ENCODE data around the gene DENND1A. TPM values are rescaled to one million over a fixed set of nuclear protein-coding genes. Genes with fewer than 3 reads are reported as not detected.

Gene DENND1A
- total and polyA plus RNA-seq, 2 of the 13 experiments (the other 11 are each of a cell fraction or from before 2014, with no cell fraction given): 14.8 to 30.1 TPM

DNA sequence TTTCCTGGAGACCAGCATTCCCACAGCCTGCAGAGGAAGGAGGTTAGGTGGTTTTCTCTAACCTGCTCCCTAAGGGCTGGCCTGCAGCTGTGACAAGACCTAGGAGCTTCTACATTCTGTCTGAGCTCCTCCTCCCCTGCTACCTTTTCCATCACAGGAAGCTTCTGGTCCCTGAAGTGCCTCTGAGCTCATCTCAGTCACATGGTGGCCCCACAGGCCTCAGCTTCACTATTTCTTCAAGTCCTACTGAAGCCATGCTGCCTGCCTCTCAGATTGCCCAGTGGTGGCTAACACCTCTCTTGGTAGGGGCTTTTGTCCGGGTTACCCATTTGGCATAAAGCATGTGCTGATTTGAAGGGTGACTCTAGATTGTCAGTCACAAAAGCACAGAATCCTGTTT is 314.5 kb downstream of the DENND1A start (continued):
- TF ChIP-seq, protein P1, sequence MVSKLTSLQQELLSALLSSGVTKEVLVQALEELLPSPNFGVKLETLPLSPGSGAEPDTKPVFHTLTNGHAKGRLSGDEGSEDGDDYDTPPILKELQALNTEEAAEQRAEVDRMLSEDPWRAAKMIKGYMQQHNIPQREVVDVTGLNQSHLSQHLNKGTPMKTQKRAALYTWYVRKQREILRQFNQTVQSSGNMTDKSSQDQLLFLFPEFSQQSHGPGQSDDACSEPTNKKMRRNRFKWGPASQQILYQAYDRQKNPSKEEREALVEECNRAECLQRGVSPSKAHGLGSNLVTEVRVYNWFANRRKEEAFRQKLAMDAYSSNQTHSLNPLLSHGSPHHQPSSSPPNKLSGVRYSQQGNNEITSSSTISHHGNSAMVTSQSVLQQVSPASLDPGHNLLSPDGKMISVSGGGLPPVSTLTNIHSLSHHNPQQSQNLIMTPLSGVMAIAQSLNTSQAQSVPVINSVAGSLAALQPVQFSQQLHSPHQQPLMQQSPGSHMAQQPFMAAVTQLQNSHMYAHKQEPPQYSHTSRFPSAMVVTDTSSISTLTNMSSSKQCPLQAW (CRISPR knock-in tag; IDR thresholded peaks at IDR 0.05): no peak
- TF ChIP-seq ZFY (CRISPR knock-in tag; IDR thresholded peaks at IDR 0.05) (no peak), CCAR2 (optimal IDR thresholded peaks at IDR 0.05; ENCODE audit: low read depth, low read length) (no peak), NFIC (IDR thresholded peaks at IDR 0.05; ENCODE audit: low read length) (no peak)

DNA sequence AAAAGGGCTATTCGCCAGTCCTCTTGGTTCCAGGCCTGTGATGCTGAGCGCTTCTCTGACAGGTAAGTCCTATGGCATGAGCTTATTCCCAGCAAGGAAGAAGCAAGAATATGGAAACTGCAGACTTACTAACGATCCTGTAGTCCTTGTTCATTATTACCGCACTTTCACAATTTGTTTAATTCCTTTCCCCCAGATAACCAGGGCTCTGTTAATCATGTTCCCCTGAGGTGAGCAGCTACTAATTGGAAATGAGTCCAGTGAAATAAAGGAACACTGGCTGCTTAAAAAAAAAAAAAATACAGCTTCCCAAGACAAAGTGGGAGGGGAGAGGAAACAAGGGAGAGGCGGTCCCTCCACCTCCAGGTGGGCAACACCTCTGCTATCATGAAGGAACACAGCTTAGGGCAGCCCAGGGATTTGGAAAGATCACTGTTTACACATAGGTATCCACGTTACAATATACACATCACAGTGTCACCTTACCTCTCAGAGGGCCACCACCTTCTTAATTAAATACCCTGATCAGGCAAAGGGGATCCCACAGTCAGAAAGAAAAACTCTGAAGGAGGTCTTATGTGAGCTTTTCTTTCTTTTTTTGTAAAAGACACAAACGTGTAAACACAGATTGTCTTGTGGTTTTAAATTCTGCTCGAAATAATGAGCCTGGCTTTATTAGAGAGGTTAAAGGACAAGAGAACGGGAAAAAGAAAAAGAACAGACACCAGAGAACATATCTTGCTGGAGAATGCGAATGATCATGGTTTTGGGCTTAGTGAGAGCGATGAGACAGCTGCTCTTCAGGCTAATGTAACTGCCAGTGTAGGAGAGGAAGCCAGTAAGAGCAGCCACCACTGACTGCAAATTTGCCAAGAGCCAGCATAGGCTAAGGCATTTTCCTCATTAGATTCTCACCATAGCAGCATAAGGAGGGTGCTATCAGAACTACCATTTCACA is 315.3 kb downstream of the DENND1A start:
- TF ChIP-seq NR2C2 (CRISPR knock-in tag; IDR thresholded peaks at IDR 0.05; ENCODE audit: borderline replicate concordance) (no peak), TOE1 (CRISPR knock-in tag; IDR thresholded peaks at IDR 0.05) (no peak), PHF21A (CRISPR knock-in tag; IDR thresholded peaks at IDR 0.05) (no peak), ZBTB20 (CRISPR knock-in tag; IDR thresholded peaks at IDR 0.05; ENCODE audit: borderline replicate concordance, low read depth) (no peak), PPARG (CRISPR knock-in tag; conservative IDR thresholded peaks at IDR 0.05) (no peak), ZNF333 (CRISPR knock-in tag; IDR thresholded peaks at IDR 0.05; ENCODE audit: borderline replicate concordance) (no peak)
- TF ChIP-seq, protein P2, sequence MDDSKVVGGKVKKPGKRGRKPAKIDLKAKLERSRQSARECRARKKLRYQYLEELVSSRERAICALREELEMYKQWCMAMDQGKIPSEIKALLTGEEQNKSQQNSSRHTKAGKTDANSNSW (CRISPR knock-in tag; IDR thresholded peaks at IDR 0.05; ENCODE audit: borderline replicate concordance): no peak
- TF ChIP-seq, protein P3, sequence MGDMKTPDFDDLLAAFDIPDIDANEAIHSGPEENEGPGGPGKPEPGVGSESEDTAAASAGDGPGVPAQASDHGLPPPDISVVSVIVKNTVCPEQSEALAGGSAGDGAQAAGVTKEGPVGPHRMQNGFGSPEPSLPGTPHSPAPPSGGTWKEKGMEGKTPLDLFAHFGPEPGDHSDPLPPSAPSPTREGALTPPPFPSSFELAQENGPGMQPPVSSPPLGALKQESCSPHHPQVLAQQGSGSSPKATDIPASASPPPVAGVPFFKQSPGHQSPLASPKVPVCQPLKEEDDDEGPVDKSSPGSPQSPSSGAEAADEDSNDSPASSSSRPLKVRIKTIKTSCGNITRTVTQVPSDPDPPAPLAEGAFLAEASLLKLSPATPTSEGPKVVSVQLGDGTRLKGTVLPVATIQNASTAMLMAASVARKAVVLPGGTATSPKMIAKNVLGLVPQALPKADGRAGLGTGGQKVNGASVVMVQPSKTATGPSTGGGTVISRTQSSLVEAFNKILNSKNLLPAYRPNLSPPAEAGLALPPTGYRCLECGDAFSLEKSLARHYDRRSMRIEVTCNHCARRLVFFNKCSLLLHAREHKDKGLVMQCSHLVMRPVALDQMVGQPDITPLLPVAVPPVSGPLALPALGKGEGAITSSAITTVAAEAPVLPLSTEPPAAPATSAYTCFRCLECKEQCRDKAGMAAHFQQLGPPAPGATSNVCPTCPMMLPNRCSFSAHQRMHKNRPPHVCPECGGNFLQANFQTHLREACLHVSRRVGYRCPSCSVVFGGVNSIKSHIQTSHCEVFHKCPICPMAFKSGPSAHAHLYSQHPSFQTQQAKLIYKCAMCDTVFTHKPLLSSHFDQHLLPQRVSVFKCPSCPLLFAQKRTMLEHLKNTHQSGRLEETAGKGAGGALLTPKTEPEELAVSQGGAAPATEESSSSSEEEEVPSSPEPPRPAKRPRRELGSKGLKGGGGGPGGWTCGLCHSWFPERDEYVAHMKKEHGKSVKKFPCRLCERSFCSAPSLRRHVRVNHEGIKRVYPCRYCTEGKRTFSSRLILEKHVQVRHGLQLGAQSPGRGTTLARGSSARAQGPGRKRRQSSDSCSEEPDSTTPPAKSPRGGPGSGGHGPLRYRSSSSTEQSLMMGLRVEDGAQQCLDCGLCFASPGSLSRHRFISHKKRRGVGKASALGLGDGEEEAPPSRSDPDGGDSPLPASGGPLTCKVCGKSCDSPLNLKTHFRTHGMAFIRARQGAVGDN (CRISPR knock-in tag; IDR thresholded peaks at IDR 0.05): no peak
- intact Hi-C loops (cut with micrococcal nuclease; ENCODE audit: unreplicated experiment) (no loop called here), in situ Hi-C loops (cut with HindIII; ENCODE audit: extremely low pct_ligation_motif_present, low pct_unique_long_range_greater_than_20kb) (no loop called here)
- Histone ChIP-seq H3K36me3 (replicated peaks in 1 of 2; ENCODE audit: control insufficient read depth in 1 of 2, insufficient read depth in 2 of 2, low read length in 2 of 2) (peaks cover 3 to 20% of the 10 kb centered on the region in 2 experiments; a peak in 3 of 5 replicates), H3K9ac (ENCODE audit: insufficient read depth, low read depth, low read length) (no peak overlapping the region), H4K20me1 (ENCODE audit: insufficient read depth, low read length) (no peaks in the 10 kb centered on the region; the same call in 1 of the 2 replicates), H3K4me2 (ENCODE audit: low read depth, low read length) (no peak overlapping the region), H3K27ac (ENCODE audit: extremely low read length, insufficient read depth, low read length) (no peak overlapping the region), H3K27me3 (ENCODE audit: control insufficient read depth in 1 of 2, insufficient read depth in 2 of 2, low read length in 2 of 2) (no peaks in the 10 kb centered on the region), H3K9me3 (ENCODE audit: low read length) (no peaks in the 10 kb centered on the region), H3K4me1 (ENCODE audit: insufficient read depth, low read length) (no peaks in the 10 kb centered on the region), H3K79me2 (ENCODE audit: insufficient read depth, low read length) (no peaks in the 10 kb centered on the region), H3K4me3 (replicated peaks in 1 of 3; ENCODE audit: insufficient read depth in 1 of 3, low read depth in 2 of 3, low read length in 3 of 3) (no peak overlapping the region), H2AFZ (ENCODE audit: low read length) (no peak overlapping the region)
- ChIA-PET CTCF (ENCODE audit: low intra/inter-chr PET ratio, low total read pairs) (no interaction called here), POLR2A (no interaction called here)
- ATAC-seq: no peak
- WGBS (ENCODE audit: low lambda C conversion rate): 95% methylated on average over 11 of the region's 11 CpGs
- no peak for DNase-seq (ENCODE audit: low spot score)
- FAIRE-seq: no peak
- BruUV-seq (replicated peaks): no TSS peak
